Panc1 (cell line): ENCODE measurements around the gene LRRC23.

ENCODE experiments used
- CTCF ChIP-seq: fragments of 450-650 bp; IDR thresholded peaks from 2 replicates; pipeline ENCODE4 v1.5.1; 2017; ENCODE audit warnings: mild to moderate bottlenecking
- TF ChIP-seq, protein P1 (sequence below), 2 experiments: IDR thresholded peaks; 2 replicates each; pipeline ENCODE4 v1.6.1; 2011 to 2012; ENCODE audit warnings: low read depth in 2 of 2, control low read depth in 1 of 2, low read length in 1 of 2, mild to moderate bottlenecking in 1 of 2, moderate library complexity in 1 of 2; ENCODE audit not compliant: insufficient read depth in 1 of 2

GRCh38 chr12:6956021-6956727, 51.6 kb downstream of the LRRC23 start:
- no peak for TF ChIP-seq CTCF
- TF ChIP-seq, protein P1, sequence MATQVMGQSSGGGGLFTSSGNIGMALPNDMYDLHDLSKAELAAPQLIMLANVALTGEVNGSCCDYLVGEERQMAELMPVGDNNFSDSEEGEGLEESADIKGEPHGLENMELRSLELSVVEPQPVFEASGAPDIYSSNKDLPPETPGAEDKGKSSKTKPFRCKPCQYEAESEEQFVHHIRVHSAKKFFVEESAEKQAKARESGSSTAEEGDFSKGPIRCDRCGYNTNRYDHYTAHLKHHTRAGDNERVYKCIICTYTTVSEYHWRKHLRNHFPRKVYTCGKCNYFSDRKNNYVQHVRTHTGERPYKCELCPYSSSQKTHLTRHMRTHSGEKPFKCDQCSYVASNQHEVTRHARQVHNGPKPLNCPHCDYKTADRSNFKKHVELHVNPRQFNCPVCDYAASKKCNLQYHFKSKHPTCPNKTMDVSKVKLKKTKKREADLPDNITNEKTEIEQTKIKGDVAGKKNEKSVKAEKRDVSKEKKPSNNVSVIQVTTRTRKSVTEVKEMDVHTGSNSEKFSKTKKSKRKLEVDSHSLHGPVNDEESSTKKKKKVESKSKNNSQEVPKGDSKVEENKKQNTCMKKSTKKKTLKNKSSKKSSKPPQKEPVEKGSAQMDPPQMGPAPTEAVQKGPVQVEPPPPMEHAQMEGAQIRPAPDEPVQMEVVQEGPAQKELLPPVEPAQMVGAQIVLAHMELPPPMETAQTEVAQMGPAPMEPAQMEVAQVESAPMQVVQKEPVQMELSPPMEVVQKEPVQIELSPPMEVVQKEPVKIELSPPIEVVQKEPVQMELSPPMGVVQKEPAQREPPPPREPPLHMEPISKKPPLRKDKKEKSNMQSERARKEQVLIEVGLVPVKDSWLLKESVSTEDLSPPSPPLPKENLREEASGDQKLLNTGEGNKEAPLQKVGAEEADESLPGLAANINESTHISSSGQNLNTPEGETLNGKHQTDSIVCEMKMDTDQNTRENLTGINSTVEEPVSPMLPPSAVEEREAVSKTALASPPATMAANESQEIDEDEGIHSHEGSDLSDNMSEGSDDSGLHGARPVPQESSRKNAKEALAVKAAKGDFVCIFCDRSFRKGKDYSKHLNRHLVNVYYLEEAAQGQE (IDR thresholded peaks at IDR 0.05; ENCODE audit: insufficient read depth in 1 of 2, low read depth in 2 of 2, low read length in 1 of 2): no peak
